ENCODE results near the gene RPRD1B. TPM values are rescaled to one million over a fixed set of nuclear protein-coding genes. Genes with fewer than 3 reads are reported as not detected.

The RPRD1B gene
- total and polyA plus RNA-seq, 2 of the 8 experiments (the other 6 are each of a cell fraction or from before 2014, with no cell fraction given) = 10.3 to 20.9 TPM

- no peak for TF ChIP-seq CBX5 (IDR thresholded peaks at IDR 0.05; ENCODE audit: low read depth, low read length)
- no peak for TF ChIP-seq KDM1A (IDR thresholded peaks at IDR 0.05; ENCODE audit: borderline replicate concordance, low read length)
- TF ChIP-seq SAP30 (IDR thresholded peaks at IDR 0.05; ENCODE audit: insufficient read depth, insufficient replicate concordance, low read length) = no peak
- no peak for TF ChIP-seq POU5F1 (IDR thresholded peaks at IDR 0.05; ENCODE audit: low read depth, low read length)
- TF ChIP-seq JUN (IDR thresholded peaks at IDR 0.05; ENCODE audit: low read depth, low read length) = no peak
- TF ChIP-seq YY1 (IDR thresholded peaks at IDR 0.05; ENCODE audit: low read depth, low read length) = no peak
- no peak for TF ChIP-seq POLR2A (IDR thresholded peaks at IDR 0.05; ENCODE audit: control extremely low read depth in 1 of 2, low read depth in 2 of 2, low read length in 2 of 2)
These were observed 42.9 kb upstream of the RPRD1B start (continued) for GRCh38 chr20:37990571-37991151.
